ENCODE data around the gene ARL2BP. TPM values are rescaled to one million over a fixed set of nuclear protein-coding genes. Genes with fewer than 3 reads are reported as not detected.
"Not testable (repeated sequence)": the region's sequence is repeated elsewhere in the genome, so short reads cannot be mapped to it uniquely, and the experiment has no call there.

The ARL2BP gene
- 34.4 to 38.2 TPM (median 35.9 TPM) in 3 replicates for total RNA-seq

GRCh38 chr16:57244767-57245471 is at the start of gene ARL2BP:
ARL2BP (plus strand) TSS chr16:57245259; CDS start chr16:57245368, 109 bp downstream.
- Mint-ChIP-seq H3K9me3 (no peaks in the 10 kb centered on the region), H3K36me3 (peaks cover 6% of the 10 kb centered on the region), H3K4me3 (peak within 1 kb of the TSS; percentile 85), H3K4me1 (peaks cover 14% of the 10 kb centered on the region), H3K27ac (peak within 1 kb of the TSS; percentile 92), H3K27me3 (ENCODE audit: low read depth) (no peaks in the 10 kb centered on the region)
- DNase-seq (ENCODE audit: low spot score in 2 of 2, unreplicated experiment in 2 of 2): peak; percentile 96 to 97
- TF ChIP-seq CTCF (IDR thresholded peaks at IDR 0.05; ENCODE audit: unreplicated experiment): no peak

- no peak for DNase-seq (ENCODE audit: low spot score in 2 of 2, unreplicated experiment in 2 of 2)
- Mint-ChIP-seq H3K27me3 (ENCODE audit: low read depth) (no peaks in the 10 kb centered on the region), H3K4me3 (no peak overlapping the region), H3K9me3 (no peaks in the 10 kb centered on the region), H3K36me3 (no peaks in the 10 kb centered on the region), H3K27ac (peak overlapping the region; percentile 43), H3K4me1 (peaks cover 21% of the 10 kb centered on the region)
- TF ChIP-seq CTCF (IDR thresholded peaks at IDR 0.05; ENCODE audit: unreplicated experiment): no peak
These were observed 48.8 kb upstream of the ARL2BP start for GRCh38 chr16:57196286-57196685.

- TF ChIP-seq CTCF (IDR thresholded peaks at IDR 0.05; ENCODE audit: unreplicated experiment): no peak
- Mint-ChIP-seq H3K27ac (peak overlapping the region; percentile 24), H3K27me3 (ENCODE audit: low read depth) (no peaks in the 10 kb centered on the region), H3K4me1 (peaks cover 21% of the 10 kb centered on the region), H3K4me3 (no peak overlapping the region), H3K36me3 (no peaks in the 10 kb centered on the region), H3K9me3 (no peaks in the 10 kb centered on the region)
- no peak for DNase-seq (ENCODE audit: low spot score in 2 of 2, unreplicated experiment in 2 of 2)
These were observed 48.3 kb upstream of the ARL2BP start for GRCh38 chr16:57196753-57197152.

- H3K27ac Mint-ChIP-seq; H3K27me3 Mint-ChIP-seq (ENCODE audit: low read depth); DNase-seq (ENCODE audit: low spot score in 2 of 2, unreplicated experiment in 2 of 2); H3K9me3 Mint-ChIP-seq; H3K4me3 Mint-ChIP-seq; H3K36me3 Mint-ChIP-seq: not testable (repeated sequence)
- H3K4me1 Mint-ChIP-seq: peaks cover 11% of the 10 kb centered on the region
These were observed 44.7 kb upstream of the ARL2BP start for GRCh38 chr16:57200321-57200720.

- not testable (repeated sequence) for H3K27me3 Mint-ChIP-seq (ENCODE audit: low read depth); H3K27ac Mint-ChIP-seq; DNase-seq (ENCODE audit: low spot score in 2 of 2, unreplicated experiment in 2 of 2); H3K9me3 Mint-ChIP-seq; H3K4me3 Mint-ChIP-seq
- Mint-ChIP-seq H3K36me3 (peaks cover 16% of the 10 kb centered on the region), H3K4me1 (peaks cover 11% of the 10 kb centered on the region)
These were observed 44.1 kb upstream of the ARL2BP start for GRCh38 chr16:57200926-57201325.

GRCh38 chr16:57202095-57202886 is 42.8 kb upstream of the ARL2BP start:
- no peaks in the 10 kb centered on the region for H3K27me3 Mint-ChIP-seq (ENCODE audit: low read depth)
- H3K36me3 Mint-ChIP-seq: peaks cover 19% of the 10 kb centered on the region
- DNase-seq (ENCODE audit: low spot score in 2 of 2, unreplicated experiment in 2 of 2): no peak
- no peak overlapping the region for H3K4me3 Mint-ChIP-seq
- H3K4me1 Mint-ChIP-seq: no peaks in the 10 kb centered on the region
- TF ChIP-seq CTCF (IDR thresholded peaks at IDR 0.05; ENCODE audit: unreplicated experiment): no peak
- H3K9me3 Mint-ChIP-seq: no peaks in the 10 kb centered on the region
- no peak overlapping the region for H3K27ac Mint-ChIP-seq
